Subcutaneous preadipocyte (primary cell): Measurements from ENCODE around the gene FUS. TPM values are rescaled to one million over a fixed set of nuclear protein-coding genes. Genes with fewer than 3 reads are reported as not detected.

Source experiments
- small RNA-seq: library from RNA; depleted of rRNA; stranded (forward); fragments of <200 nt; gene quantifications from one replicate; pipeline ENCODE3, GENCODE V24; 2012
- total RNA-seq: library from RNA; depleted of rRNA; stranded (reverse); fragments of >200 nt; gene quantifications from 2 replicates; pipeline ENCODE4 v1.2.3, GENCODE V29; 2012

FUS gene
- 37.5 and 54.9 TPM in 2 replicates for total RNA-seq

DNA sequence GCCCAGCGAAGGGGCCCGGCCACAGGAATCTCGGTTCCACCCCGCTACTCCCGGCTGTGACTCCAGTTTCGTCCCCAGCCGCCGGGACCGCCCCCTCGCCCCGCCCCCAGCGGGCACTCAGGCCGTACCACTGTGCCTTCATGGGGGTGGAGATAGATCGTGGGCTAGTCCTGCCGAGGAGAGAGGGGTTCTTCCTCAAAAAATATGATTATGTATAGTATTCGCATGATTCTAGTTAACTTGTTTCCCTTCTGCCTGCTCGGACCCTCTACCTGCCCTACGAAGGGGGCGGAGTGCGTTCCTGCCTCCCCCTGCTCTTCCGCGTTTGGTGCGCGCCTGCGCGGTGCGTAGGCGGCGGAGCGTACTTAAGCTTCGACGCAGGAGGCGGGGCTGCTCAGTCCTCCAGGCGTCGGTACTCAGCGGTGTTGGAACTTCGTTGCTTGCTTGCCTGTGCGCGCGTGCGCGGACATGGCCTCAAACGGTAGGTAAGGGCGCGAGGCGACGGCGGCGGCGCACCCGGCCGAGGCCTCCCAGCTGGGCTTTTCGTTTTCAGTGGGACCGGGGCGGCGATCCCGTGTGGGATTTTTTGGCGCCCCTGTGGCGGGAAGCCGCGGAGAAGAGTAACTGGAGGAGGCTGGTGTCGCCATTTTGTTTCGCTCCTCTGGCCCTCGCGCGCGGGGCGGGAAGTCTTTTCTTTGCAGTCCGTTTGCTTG, at the start of gene FUS:
Gene FUS, plus strand, starts transcription at position 393 of the 713 bp plus-strand sequence. Its CDS starts 76 bp downstream, at position 469.

DNA sequence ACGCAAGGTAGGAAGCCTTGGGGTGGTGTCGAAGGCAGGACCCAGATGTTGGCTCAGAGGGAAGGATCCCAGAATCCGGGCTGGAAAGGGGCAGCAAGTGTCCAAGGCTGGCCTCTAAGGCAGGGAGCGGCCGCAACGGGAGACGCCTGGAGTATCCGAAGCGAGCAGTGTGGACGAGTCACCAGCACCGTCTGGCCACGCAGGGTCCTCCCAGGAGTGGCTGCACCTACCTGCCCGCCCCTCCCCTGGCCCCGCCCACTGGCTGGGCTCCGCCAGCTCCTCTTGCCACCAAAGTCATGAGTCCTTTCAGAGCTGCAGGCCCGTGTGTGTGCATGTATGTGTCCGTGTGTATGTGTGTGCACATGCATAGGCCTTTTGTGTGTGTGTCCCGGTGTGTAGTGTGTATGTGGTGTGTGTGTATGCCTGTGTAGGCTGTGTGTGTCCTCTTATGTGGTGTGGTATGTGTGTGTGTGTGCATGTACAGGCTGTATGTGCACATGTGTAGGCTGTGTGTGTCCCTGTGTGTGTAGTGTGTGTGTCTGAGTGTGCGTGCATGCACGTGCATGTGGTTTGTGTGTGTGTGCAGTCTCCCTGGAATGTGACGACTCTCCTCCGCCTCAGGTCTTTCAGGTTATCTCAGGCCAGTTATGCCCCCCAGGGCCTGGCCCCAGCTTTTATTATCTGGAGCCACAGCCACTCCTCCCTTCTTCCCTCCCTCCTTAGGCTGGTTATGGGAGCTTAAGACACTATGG, 44.2 kb upstream of the FUS start, which contains the start of gene PRSS8:
Gene PRSS8, minus strand, starts transcription at position 193 of the 752 bp plus-strand sequence. CDS start 229 bp downstream, outside the sequence.

DNA sequence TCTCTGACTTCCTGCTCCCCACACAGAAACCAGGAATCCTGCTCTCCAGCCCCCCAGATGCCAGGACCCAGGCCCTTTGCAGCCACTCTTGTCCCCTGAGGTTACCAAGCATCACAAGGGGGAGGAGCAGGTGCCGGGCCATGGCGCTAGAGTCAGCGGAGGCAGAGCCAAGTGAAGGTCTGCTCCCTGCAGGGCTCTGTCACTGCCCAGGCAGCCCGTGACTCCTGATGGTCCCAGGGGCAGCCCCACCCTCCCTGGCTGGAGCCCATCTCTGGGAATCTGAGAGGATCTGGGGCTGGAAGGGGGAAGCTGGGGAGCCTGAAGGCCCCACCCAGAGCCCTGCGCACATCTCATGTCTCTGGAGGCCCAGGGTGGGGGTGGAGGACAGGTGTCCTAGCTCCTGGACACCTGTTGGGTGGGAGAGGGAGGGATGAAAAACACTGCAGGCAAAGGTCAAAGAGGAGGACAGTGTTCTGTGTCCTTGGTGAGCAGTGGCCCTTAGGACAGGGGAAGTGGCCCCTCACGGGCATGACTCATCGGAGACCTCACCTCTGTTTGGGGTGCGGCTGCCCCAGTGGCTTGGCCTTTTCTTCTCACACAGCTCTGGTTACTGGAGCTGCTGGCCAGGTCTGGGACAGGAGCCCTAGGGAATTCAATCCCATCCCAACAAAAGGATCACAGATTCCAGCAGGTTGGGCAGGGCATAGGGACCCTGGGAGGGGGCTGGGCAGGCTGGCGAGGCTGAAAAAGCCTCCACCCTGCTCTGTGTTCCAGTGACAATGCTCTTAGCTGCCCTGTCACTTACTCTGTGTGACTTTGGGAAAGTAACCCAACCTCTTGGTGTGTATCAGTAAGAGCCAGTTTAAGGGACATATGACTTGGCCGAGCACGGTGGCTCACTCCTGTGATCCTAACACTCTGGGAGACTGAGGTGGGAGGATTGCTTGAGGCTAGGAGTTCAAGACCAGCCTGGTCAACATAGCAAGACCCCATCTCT, 29.7 kb upstream of the FUS start, which contains the start of gene PRSS36:
Gene PRSS36, minus strand, starts transcription at position 173 of the 997 bp plus-strand sequence. Its CDS starts 31 bp downstream, at position 142.

DNA sequence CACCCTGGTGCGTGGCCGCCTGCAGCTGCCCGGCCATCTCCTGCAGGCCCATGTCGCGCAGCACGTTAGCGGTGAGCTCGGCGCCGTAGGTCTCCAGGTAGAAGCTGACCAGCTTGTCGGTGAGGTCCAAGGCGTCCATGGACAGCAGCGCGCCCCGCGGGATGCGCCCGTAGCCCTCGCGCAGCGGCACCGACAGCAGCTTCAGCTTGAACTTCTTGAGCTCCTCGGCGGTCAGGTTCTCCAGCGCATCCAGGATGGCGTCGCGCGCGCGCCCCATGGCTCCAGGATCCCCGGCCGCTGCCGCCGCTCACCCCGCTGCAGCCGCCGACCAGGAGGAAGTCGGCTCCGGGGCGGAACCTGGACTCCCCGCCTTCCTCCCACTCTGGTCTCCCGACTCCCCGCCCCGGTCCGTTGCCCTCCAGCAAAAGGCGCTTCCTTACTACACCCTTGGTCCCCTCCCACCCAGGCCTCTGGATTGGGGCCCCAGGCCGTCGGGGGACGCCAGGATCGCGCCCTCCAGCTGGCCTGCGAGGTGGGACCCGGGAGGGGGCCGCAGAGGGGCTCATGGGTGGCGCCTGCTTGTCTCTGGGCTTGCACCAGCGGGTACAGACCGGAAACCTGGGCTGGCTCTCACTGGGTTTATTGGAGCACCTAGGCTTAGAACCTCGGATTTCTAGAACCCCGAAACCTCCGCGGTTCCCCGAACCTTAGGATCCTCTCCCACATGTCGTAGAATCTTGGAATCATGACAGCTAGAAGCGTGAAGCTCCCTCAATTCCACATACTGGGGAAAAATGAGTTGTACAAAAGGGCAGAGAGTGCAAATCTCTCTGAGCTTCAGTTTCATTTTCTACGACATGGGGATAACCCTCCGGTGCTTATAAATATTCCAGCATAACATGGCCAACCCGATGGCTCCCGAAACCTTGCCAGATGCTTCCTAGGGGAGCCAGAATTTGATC, 22.8 kb downstream of the FUS start, which contains the start of gene PYCARD:
Gene PYCARD, minus strand, starts transcription at position 347 of the 962 bp plus-strand sequence. Its CDS starts 70 bp downstream, at position 277.

DNA sequence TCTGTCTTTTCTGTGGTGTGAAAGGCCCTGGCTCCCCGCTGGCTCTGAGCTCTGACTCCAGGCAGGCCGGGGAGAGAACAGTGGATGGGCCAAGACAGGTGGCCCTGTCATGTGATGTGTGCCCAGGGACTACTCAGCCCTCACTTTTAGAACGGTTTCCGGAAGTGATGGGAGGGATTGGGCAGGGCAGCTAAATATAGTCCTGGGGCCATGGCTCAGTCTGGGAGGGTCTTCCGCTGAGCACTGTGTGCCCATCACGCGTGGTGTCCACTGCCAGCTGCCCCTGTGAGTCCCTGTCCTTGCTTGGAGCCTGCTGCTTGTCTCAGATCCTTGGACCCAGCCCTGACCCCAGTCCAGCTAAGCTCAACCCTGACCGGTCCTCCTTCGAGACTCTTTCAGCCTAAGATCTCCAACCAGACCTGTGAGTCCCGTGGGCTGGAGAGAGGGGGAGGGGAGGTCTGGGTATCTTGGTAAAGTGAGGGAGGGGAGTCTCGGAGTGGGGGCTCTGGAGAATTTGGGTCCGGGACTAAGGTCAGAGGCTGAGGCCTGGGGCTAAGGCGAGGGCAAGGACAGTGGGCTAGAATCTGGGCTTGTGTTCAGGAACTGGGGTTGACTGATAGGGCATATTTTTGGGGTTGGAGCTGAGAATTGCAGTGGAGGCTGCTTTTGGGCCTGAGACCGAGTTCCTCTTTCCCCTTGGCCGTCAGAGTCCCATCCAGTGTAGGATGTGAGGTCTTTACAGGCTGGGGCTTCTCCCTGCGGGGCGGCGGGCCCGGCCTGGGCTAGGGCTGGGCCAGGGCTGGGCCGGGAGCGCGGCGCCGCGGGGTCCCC, 34.2 kb downstream of the FUS start, which contains the start of gene TRIM72:
Gene TRIM72, plus strand, starts transcription at position 243 of the 831 bp plus-strand sequence. CDS start 620 bp downstream, outside the sequence.

DNA sequence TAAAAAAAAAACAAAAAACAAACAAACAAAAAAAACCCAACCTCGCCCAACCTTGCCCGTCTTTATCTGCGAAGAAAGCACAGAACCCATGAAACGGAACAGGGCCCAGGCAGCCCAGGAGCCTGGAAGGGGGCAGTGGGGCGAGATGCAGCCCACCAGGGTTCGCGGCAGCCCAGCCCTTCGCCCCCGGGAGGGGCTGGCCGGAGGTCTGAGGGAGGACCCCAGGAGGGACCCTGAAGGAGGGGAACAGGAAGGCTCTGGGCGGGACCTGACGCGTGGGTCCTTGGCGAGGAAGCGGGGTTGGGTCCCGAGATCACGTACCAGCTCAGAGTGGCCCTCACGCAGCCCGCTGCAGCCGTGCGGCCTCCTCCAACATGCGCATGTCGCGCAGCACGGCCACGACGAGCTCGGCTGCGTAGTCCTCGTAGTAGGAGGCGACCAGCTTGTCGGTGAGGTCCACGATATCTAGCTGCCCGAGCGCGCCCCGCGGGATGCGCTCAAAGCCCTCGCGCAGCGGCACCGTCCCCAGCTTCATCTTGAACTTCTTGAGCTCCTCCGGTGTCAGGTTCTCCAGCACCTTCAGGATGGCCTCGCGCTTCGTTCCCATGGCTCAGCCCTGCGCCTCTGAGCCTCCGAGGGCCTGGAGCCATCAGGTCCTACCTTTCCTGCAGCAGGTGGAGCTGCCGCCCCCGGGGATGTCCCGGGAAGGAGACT, 36.6 kb downstream of the FUS start, which contains the start of gene PYDC1:
Gene PYDC1, minus strand, starts transcription at position 714 of the 714 bp plus-strand sequence. Its CDS starts 107 bp downstream, at position 607.

Small RNA genes lying within 50 kb of the gene (small RNA-seq; reads per million reads assigned to genes)
- gene AC009088.4 = not detected
- not detected for gene NDUFA3P6

Other genes with a start within 250 kb of the FUS start
- 38.3 and 41.5 TPM in 2 replicates for gene ORAI3, start 231.1 kb upstream of the FUS start, total RNA-seq
- 2.2 and 3.9 TPM in 2 replicates for gene SETD1A, start 222.4 kb upstream of the FUS start, total RNA-seq
- 100 and 164 TPM in 2 replicates for gene HSD3B7, start 194.9 kb upstream of the FUS start, total RNA-seq
- gene STX1B, start 169.5 kb upstream of the FUS start, total RNA-seq = 0.98 and 1.1 TPM in 2 replicates
- 21.7 and 23.3 TPM in 2 replicates for gene STX4, start 146.6 kb upstream of the FUS start, total RNA-seq
- gene ZNF668, start 105.9 kb upstream of the FUS start, total RNA-seq = 11.4 and 15.2 TPM in 2 replicates
- 14.0 and 18.6 TPM in 2 replicates for gene ZNF646, start 105.7 kb upstream of the FUS start, total RNA-seq
- gene PRSS53, start 91.2 kb upstream of the FUS start, total RNA-seq = 1.5 and 3.3 TPM in 2 replicates
- gene VKORC1, start 85.3 kb upstream of the FUS start, total RNA-seq = 64.7 and 133 TPM in 2 replicates
- gene BCKDK, start 71.8 kb upstream of the FUS start, total RNA-seq = 40.3 and 44.1 TPM in 2 replicates
- 29.5 and 30.5 TPM in 2 replicates for gene KAT8, start 62.5 kb upstream of the FUS start, total RNA-seq
- gene PRSS8, start 44.4 kb upstream of the FUS start, total RNA-seq = not detected in 2 replicates
- gene PRSS36, start 30.1 kb upstream of the FUS start, total RNA-seq = 0.20 and 0.37 TPM in 2 replicates
- 49.1 and 77.5 TPM in 2 replicates for gene PYCARD, start 22.6 kb downstream of the FUS start, total RNA-seq
- gene TRIM72, start 34.0 kb downstream of the FUS start, total RNA-seq = under 0.01 TPM in 1 of 2 replicates, not detected in the other
- not detected in 2 replicates for gene PYDC1, start 37.0 kb downstream of the FUS start, total RNA-seq
- gene ITGAM, start 79.8 kb downstream of the FUS start, total RNA-seq = not detected in 2 replicates
- 1.8 and 4.1 TPM in 2 replicates for gene ITGAX, start 175.0 kb downstream of the FUS start, total RNA-seq
- gene ITGAD, start 213.2 kb downstream of the FUS start, total RNA-seq = under 0.01 TPM in 1 of 2 replicates, not detected in the other
- not detected in 2 replicates for gene COX6A2, start 248.2 kb downstream of the FUS start, total RNA-seq